ENCODE results near the gene BACH2. TPM values are rescaled to one million over a fixed set of nuclear protein-coding genes. Genes with fewer than 3 reads are reported as not detected.

BACH2 gene
- total and polyA plus RNA-seq, 7 donors = under 0.01 to 5.6 (median 1.4) TPM

DNA sequence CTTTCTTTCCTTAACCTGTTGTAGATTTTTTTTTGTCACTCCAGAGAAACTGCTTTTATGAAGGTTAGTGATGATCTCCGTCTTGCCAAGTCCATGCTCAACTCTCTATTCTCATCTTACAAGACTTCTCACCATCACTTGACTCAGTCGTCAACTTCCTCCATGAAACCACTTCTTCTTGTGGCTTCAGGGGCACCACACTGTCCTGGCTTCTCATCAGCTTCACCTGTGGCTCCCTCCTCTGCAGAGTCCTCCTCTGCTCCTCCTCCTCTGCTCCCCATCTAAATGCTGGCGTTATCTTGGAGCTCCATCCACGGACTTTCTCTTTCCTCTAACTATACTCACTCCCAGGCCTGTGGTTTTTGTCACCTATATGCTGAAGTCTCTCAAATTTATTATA, 187.5 kb downstream of the BACH2 start:
- TF ChIP-seq, protein P1, sequence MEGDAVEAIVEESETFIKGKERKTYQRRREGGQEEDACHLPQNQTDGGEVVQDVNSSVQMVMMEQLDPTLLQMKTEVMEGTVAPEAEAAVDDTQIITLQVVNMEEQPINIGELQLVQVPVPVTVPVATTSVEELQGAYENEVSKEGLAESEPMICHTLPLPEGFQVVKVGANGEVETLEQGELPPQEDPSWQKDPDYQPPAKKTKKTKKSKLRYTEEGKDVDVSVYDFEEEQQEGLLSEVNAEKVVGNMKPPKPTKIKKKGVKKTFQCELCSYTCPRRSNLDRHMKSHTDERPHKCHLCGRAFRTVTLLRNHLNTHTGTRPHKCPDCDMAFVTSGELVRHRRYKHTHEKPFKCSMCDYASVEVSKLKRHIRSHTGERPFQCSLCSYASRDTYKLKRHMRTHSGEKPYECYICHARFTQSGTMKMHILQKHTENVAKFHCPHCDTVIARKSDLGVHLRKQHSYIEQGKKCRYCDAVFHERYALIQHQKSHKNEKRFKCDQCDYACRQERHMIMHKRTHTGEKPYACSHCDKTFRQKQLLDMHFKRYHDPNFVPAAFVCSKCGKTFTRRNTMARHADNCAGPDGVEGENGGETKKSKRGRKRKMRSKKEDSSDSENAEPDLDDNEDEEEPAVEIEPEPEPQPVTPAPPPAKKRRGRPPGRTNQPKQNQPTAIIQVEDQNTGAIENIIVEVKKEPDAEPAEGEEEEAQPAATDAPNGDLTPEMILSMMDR (IDR thresholded peaks at IDR 0.05) = no peak
- TF ChIP-seq POLR2A (IDR thresholded peaks at IDR 0.05) = no peak
- no peak for TF ChIP-seq POLR2AphosphoS5 (IDR thresholded peaks at IDR 0.05)
- Histone ChIP-seq H3K27me3 (no peaks in the 10 kb centered on the region), H3K36me3 (no peaks in the 10 kb centered on the region), H3K27ac (no peak overlapping the region), H3K4me3 (no peak overlapping the region), H3K4me1 (no peaks in the 10 kb centered on the region), H3K9me3 (peaks cover 0 to 6% (median 3%) of the 10 kb centered on the region in 4 donors)
- 59 to 69% methylated on average over 4 of the region's 4 CpGs for WGBS, 2 donors
- intact Hi-C loops (cut with DNase I) = no loop called here
- DNase-seq = no peak

DNA sequence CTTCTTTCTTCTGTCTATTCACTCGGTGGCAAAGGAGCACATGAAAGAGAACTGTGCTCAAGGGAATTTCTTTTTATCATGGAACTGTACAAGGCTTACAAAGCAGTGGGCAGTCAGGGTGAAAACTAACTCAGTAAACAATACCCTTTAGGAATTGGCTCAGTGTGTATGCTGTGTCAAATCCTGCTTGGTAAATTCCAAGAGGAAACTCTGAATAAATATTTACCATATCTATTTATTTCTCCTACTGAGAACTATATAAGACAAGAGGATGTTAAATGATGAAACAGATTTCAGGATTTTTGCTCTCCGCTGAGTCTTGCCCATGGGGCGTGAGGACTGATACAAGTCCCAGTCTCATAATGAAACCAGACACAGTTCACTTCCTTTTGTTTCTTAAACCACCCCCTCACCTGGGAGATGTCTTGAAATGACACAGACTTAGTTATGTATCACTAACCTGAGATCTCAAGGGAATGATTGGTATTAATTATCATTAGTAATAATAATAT, 188.8 kb downstream of the BACH2 start:
- no peak for DNase-seq
- Histone ChIP-seq H3K4me1 (no peaks in the 10 kb centered on the region), H3K27me3 (no peaks in the 10 kb centered on the region), H3K4me3 (no peak overlapping the region), H3K9me3 (no peaks in the 10 kb centered on the region), H3K36me3 (no peaks in the 10 kb centered on the region), H3K27ac (no peak overlapping the region)
- intact Hi-C loops (cut with DNase I) = no loop called here
- no peak for TF ChIP-seq POLR2A (IDR thresholded peaks at IDR 0.05)
- no peak for TF ChIP-seq POLR2AphosphoS5 (IDR thresholded peaks at IDR 0.05)
- TF ChIP-seq EP300 (IDR thresholded peaks at IDR 0.05) = no peak
- TF ChIP-seq, protein P1 (IDR thresholded peaks at IDR 0.05) = no peak
- WGBS, 2 donors = 50 to 77% methylated on average over 3 of the region's 3 CpGs

DNA sequence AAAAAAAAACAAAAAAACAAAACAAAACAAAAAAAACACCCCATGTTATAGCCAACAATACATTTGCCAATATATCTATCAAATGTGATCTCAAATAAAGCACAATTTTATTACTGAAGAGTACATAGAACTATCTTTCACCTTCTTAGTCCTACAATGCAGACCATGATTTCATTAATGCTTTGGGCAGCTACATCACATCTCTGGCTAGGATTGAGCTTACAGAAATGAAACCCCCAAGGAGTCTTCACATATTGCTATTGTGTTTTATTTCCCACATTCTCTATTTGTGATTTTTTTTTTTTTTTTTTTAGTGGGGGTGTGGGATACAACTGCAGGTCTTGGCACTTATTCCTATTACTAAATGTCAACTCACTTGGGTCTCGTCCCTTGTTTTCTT, 189.3 kb downstream of the BACH2 start:
- Histone ChIP-seq H3K27me3 (no peaks in the 10 kb centered on the region), H3K36me3 (no peaks in the 10 kb centered on the region), H3K27ac (no peak overlapping the region), H3K4me1 (no peaks in the 10 kb centered on the region), H3K4me3 (no peak overlapping the region), H3K9me3 (no peaks in the 10 kb centered on the region)
- WGBS, 2 donors = 72 to 95% methylated on average over 1 of the region's 1 CpG
- no peak for TF ChIP-seq POLR2A (IDR thresholded peaks at IDR 0.05)
- no peak for TF ChIP-seq EP300 (IDR thresholded peaks at IDR 0.05)
- TF ChIP-seq POLR2AphosphoS5 (IDR thresholded peaks at IDR 0.05) = no peak
- TF ChIP-seq, protein P1 (IDR thresholded peaks at IDR 0.05) = no peak
- DNase-seq = no peak
- intact Hi-C loops (cut with DNase I) = no loop called here

DNA sequence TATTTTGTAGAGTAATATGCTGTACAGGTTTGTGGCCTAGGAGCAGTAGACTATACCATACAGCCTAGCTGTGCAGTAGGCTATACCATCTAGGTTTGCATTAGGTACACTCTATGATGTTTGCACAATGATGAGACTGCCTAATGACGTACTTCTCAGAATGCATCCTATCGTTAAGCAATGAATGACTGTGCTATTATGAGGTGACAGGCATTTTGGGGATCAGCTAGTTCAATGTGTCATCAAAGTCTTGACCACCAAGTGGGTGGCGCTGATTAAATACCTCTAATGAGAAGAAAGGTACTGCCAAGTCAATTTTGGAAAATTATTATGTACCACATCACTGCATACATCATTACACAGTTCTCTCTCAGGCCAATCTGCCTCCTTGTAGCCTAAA, 190.2 kb downstream of the BACH2 start:
- no peaks in the 10 kb centered on the region for H3K4me1 ChIP-seq
- H3K4me3 ChIP-seq = no peak overlapping the region
- H3K27me3 ChIP-seq = no peaks in the 10 kb centered on the region
- H3K36me3 ChIP-seq = no peaks in the 10 kb centered on the region
- intact Hi-C loops (cut with DNase I) = no loop called here
- TF ChIP-seq, protein P1 (IDR thresholded peaks at IDR 0.05) = no peak
- TF ChIP-seq POLR2AphosphoS5 (IDR thresholded peaks at IDR 0.05) = no peak
- WGBS, 2 donors = 85 to 90% methylated on average over 3 of the region's 3 CpGs
- H3K9me3 ChIP-seq = no peaks in the 10 kb centered on the region
- H3K27ac ChIP-seq = no peak overlapping the region
- no peak for DNase-seq

DNA sequence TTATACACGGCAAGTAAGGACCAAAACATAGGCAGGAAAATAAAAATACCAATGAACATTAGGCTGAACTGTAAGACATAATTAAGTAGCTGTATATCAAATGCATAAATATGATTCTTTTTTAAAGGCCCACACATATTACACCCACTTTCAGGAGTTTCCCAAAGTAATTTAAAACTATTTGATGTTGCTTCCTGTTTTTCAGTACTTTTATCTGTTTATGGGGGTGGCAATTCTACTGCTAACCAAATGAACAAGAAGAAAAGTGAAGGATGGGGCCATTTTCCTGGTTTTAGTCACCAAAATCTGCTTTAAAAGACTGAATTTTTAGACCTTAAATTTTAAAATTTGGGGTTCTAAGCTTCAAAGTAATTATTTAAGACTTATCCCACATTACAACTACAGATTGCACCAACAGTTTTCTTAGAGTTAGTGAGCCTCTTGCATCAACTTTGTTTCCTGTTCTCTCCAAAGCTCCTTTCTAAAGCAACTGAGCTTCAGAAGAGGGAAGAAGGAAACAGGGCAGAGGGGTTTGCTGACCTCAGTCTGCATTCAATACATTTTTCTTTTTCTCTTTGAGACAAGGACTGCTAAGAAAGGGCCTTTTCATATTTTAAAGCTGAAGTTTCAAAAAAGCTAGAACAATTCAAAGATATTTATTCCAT, 191.0 kb downstream of the BACH2 start:
- no peak overlapping the region for H3K27ac ChIP-seq
- DNase-seq = no peak
- 68 to 81% methylated on average over 1 of the region's 1 CpG for WGBS, 2 donors
- H3K9me3 ChIP-seq = no peaks in the 10 kb centered on the region
- no peaks in the 10 kb centered on the region for H3K4me1 ChIP-seq
- H3K27me3 ChIP-seq = no peaks in the 10 kb centered on the region
- intact Hi-C loops (cut with DNase I) = no loop called here
- H3K36me3 ChIP-seq = no peaks in the 10 kb centered on the region
- TF ChIP-seq EP300 (IDR thresholded peaks at IDR 0.05) (no peak), POLR2A (IDR thresholded peaks at IDR 0.05) (no peak), POLR2AphosphoS5 (IDR thresholded peaks at IDR 0.05) (no peak)
- TF ChIP-seq, protein P1 (IDR thresholded peaks at IDR 0.05) = no peak
- no peak overlapping the region for H3K4me3 ChIP-seq
